GM21576 (cell line): Measurements from ENCODE around the gene FAR2.

Experiments used
- ATAC-seq: cut with Tn5 transposase; IDR thresholded peaks from one replicate; pipeline ENCODE4 v1.9.1; 2021; ENCODE audit warnings: mild to moderate bottlenecking, moderate library complexity; ENCODE audit not compliant: unreplicated experiment

The FAR2 gene

DNA sequence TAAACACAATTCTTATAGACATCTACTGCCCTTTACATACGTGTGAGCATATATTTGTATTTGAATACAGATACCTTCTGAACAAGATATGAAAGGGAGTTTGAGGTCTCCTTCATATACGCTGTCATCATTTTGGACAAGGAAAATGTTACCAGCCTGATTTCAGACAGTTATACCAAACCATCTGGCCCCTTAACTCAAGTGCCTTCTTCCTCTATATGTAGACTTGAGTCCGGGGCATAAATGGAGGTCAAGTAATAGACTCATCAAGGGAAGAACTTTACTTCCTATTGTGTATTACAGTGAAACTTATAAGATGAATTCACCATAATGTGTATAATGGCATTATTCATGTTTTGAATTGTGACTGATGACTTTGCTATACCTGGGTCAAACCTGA, 52.2 kb downstream of the FAR2 start:
- no peak for ATAC-seq

DNA sequence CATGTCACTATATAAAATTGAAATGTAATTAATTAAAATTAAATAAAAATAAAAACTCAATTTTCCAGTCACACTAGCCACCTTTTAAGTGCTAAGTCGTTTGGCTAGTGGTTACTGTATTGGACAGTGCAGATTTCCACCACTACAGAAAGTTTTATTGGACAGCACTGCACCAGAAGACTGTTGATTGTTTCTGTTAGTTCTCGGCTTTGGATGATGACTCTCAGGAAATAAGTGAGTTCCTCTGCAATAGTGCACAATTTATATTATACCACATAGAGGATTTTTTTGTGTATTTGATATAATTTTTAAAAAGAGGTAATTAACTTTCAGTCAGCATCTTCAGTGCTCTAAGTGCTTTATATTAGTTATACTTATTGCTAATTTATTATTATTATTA, 52.7 kb downstream of the FAR2 start:
- ATAC-seq = no peak

DNA sequence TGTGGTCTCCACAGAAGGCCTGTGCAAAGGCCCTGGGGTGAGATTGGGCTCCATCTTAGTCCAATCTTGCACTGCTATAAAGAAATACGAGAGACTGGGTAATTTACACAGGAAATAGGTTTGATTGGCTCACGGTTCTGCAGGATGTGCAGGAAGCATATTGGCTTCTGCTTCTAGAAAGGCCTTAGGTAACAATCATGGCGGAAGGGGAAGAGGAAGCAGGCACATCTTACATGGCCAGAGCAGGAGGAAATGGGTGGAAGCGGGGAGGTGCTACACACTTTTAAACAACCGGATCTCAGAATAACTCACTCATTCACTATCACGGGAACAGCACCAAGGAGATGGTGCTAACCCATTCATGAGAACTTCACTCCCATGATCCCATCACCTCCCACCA, 55.4 kb downstream of the FAR2 start:
- ATAC-seq = no peak

DNA sequence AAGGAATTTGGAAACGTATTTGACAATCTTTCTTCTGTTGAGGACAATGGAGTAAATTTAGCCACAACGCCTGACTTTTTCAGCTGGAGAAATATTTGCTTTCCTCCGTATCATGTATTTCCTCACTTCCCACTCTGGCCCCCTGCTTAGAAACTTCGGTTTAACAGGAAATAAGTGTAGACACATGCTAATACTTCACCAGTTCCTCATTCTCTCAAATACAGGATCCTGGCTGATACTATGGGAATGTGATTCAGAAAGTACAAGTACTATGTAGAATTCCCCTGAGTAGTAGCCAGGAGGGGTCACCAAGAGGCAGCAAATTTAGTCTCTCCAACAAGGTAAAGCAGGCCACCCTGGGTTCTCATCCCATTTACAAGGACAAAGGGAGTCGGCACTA, 58.0 kb downstream of the FAR2 start:
- no peak for ATAC-seq

DNA sequence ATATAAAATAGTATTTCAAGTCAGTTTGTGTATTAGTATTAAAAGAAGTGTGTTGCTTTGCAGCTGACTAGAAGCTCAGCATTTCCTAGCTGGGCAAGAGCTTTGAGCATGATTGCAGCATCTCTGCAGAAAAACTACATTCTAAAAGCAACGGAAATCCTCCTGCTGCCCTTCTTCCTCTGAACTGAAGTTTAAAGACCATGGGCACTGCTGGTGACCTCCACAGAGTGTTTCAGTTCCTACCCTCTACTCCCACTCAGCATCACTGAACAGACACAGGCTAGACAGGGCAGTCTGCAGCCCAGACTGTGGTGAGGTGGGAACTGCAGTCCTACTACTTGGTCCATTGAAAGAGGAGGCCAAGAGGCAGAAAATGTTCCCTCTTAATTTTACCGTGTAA, 59.0 kb downstream of the FAR2 start:
- no peak for ATAC-seq

DNA sequence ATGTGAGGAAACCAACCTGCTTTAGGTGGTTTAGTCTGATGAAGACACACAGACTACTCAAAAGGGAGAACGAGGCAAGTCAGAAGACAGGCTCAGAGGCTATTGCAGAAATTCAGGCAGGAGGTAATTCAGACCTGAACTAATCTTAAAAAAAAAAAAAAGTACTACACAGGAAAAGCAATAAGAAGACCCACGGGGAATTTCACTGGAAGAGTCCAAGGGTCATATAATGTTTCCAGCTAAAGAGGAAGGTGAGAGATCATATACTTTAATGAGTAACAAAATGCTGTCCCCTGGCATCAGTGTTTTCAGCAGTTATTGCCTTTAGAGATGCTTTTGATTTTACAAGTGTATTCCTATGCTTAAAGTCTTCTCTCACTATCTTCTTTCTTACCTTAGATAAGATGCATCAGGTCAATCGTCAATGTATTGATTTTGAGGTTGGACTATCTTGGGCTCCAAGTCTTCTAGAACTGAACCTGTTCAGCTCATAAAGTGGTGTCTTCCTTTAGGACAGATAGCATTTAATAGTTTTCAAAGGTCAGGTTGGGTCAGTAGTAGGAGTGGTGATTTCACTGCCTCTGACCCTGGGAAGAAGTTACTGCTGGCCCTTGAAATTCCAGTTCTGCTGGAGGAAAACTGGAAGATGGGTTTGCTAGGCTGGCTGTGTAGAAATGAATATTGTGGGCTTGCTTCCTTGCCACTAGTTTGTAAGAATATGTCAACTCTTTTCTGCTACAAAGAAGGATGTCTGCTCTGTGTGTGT, 60.0 kb downstream of the FAR2 start:
- ATAC-seq = no peak

DNA sequence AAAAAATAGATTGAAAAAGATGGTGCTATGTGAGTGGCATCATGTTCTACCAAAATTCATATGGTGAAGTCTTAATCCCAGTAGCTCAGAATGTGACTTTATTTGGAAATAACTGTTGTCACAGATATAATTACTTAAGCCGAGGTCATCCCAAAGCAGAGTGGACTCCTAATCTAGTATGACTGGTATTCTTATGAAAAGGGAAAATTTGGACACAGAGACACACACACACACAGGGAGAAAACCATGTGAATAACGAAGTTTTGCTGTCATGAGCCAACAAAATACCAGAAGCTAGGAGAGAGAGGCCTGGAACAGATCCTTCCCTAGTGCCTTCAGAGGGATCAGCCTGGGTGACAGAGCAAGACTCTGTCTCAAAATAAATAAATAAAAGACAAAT, 62.6 kb downstream of the FAR2 start:
- no peak for ATAC-seq

DNA sequence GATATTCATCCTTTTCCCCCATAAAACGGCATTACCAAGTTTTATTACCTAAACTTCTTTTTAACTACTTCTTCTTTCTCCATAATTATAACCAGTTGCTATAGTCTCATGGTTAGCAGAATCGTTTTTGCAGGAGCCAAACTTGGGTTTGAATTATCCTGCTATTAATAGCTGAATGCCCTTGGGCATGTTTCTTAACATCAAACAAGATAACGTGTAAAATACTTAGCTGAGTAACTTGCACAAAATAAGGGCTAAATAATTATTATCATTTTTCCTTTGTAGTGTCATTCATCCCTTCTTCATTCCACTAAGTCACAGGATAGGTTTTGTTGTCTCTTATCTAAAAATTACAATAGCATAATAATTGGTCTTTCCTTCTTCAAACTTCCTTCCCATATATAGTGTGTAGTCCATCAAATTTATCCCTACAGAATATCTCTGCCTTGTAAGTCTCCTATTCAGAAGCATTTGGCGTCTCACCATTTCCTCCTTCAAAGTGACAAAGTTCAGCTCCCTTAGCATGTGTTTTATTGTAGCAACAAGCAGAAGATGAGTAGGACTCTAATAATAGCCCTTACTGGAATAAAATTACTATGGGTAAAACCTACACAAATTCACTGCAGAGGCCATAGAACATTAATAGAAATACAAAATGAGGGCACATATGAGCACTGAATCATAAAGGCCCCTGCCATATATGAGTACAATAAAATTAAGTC, 63.8 kb downstream of the FAR2 start:
- ATAC-seq = no peak

DNA sequence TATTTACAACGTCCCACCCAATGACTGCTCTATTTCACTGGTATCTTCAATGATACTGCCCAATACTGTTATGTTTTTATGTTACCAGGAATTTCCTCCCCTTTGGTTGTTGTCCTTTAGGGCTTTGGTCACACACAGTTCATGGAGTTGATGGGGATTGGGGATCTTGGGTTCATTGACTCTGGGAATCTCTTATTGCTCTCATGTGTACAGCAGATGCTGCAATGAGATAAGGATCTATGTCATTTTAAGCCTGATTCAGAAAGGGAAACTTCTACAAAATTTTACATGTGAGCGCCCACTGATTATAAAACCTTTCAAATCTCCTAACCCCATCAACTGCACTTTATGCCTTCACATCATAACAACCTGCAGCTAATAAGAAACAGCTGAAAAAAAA, 67.2 kb downstream of the FAR2 start:
- ATAC-seq = no peak

DNA sequence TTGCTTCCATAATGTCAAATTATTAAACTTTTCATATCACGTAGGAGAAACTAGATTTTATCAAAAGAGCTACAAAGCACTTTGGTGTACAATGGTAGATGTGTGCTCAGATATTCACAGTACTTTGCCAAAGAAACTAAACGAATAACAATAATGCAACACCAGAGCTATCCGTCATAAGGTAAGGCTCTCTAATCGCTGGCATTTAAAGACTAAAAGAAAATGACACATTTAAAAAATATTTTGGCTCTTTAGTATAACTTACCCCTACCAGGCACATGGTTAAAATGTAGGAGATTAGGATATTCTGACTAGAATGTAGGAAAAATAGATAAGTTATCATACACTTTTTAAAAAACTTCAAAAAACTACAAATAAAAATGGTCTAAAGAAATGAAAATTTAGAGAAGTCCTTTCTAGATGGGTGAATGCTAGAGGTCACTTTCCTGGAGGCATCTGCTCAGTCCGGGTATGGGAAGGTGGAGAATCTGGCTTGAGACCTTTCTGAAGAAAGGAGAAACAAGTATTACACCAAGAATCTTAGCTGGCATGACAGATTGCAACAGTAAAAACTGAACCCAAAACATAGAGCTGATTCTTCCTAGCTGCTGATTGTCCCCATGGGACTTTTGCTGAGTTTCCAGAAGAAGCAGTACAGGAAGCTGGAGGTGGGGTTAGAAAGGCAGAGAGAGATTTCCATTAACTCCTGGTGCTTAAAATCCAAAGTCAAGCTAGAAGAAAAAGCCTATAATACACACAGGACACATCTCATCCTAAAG, 67.9 kb downstream of the FAR2 start:
- ATAC-seq = no peak

DNA sequence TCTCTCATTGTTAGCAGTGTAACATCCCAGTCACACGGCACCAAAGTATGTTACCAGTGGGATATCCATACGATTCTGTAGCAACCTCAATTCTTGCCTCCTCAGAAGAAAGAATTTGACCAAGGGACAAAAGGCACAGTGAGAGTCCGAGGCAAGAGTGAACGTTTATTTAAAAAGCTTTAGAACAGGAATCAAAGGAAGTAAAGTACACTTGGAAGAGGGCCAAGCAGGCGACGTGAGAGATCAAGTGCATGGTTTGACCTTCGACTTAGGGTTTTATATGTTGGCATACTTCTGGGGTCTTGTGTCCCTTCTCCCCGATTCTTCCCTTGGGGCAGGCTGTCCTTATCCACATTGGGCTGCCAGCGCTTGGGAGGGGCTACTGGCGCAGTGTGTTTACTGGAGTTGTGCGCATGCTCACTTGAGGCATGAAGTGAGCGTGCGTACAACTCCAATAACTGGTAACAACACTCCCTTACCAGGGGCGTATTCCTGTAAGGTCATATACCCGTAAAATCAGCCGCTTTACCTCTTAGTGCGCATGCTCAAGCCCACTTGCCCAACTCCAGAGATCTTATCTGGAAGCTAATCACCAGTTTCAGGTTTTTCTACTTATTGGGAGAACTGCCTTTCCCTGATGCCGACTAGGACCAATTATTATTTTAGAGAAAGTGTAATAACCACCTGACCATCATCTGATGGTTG, 71.7 kb downstream of the FAR2 start:
- ATAC-seq = no peak

DNA sequence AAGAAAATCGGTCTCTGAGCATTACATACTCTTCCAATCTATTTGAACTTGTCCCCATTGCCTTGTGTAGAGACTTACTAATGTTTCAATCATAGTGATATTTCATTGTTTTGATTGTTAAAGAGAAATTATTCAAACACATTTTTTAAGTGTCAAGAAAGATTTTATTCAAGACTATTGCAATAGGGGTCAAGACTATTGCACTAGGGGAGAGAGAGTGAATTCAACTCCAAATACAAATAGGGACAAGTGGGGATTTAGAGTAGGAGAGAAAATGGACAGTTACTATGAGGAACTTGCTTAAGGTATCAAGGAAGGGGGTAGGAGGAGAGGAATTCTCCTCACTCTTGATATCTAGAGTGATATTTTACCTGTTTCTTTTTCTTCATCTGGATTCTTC, 73.1 kb downstream of the FAR2 start:
- ATAC-seq = no peak

DNA sequence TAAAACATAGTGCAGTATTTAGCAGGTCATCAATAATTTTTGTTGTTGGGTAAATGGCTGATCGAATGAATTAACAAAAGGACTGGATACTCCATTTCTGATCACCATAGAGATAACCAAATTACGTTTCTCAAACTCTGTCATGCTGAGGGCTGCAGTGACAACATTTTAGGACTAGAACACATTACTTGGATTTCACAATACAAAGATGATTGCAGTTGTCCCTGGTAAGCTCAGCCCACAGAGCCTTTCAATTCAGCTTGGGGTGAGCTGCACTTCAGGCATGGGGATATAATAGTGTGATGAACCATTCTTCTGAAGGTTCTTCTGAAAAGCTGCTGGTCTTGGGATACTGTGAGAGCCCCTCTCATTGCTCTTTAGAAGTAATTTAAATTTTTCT, 74.3 kb downstream of the FAR2 start:
- ATAC-seq = no peak

DNA sequence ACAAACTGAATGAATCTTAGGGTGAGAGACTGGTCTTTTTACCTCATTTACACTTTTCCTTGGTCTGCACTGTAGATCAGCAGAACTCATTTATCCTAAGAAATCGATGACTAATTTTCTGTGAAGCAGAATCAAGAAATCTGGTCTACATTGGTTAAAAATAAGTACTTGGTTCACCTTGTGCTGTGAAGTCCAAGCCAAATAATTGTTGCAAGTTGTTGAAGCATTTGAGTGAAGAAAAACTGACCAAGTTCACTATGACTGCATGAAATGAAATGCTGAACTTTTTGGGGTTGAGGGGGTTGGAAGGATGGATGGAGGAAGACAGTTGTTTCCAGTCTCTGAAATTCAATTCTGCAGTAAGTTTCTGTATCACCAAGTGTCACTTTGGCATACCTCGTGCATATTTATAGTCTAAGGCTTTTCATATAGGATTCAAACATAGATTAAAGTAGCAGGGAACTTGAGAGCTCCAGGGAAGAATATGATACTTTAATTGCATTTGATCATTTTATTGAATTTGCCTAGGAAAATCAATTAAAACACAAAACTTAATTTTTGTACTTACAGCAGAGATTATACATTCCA, 75.0 kb downstream of the FAR2 start:
- ATAC-seq = no peak

DNA sequence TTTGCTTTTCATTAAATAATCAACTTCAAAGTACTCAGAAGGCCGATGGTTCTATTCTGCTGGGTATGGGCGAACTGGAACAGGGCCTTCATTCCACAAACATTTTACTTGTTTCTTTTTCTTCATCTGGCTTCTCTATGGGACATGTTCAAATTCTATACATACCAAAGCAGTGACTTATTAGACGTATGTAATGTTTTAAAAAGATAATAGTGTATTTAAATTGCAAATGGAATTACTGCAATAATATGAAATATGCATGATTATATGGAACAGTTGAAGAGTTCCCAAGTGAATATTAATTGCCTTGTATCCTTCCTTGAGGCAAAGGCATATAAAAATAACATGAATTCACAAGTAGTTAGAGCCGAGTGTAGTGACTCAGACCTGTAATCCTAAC, 75.5 kb downstream of the FAR2 start:
- ATAC-seq = no peak

DNA sequence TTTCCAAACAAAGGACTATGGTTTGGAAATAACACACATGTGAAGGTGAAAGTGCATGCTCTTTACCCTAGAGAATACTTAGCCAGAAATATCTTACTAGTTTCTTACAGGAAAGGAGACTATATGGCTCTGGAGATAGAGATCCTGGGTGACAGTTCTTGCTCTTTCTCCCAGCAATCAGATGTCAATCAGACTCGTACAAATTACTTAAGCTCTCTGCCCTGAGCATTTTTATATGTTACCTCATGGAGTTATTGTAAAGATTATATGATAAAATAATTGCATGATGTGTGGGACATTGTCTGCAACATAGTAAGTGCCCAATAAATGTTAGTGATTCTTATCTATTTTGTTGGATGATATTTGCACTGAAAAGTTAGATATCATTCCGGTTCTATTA, 76.8 kb downstream of the FAR2 start:
- no peak for ATAC-seq

DNA sequence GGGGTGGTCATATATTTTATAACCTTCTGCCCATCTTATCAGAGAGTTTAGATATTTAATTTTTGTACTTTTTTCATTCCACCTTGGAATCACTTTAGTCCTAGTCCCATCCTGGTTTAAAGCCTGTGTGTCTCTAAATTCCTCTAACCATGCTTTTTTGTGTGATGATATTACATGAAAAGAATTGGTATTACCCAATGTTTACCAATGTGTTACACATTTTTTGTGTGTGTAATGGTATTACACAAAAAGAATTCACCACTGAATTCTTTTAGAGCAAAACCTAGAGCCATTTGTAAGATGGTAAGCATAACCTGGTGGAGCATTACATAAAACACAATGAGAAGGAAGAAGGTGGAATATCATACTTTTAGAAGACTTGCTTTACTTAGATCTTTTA, 77.5 kb downstream of the FAR2 start:
- no peak for ATAC-seq

DNA sequence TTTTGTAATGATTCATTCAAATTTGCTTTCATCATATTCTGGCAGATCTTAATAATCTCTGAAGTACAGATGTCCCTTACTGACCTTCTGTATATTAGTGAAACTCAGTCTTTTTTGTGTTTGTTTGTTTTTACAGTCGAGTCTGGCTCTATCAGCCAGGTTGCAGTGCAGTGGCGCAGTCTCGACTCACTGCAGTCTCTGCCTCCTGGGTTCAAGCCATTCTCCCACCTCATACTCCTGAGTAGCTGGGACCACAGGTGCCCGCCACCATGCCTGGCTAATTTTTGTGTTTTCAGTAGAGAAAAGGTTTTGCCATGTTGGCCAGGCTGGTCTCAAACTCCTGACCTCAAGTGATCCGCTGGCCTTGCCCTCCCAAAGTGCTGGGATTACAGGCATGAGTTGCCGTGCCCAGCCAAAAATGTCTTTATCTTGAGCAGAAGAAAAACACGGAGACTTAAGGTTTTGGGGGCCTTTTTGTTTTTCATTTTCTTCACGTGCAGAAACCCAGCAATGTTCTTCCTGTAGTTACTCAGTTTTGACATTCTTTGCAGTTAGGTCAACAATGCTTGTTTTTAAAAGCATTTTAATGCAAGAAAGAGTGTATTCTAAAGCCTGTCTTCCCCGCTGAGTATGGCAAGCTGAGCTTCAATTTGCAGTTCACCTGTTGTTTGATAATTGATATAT, 79.5 kb downstream of the FAR2 start:
- ATAC-seq = no peak

DNA sequence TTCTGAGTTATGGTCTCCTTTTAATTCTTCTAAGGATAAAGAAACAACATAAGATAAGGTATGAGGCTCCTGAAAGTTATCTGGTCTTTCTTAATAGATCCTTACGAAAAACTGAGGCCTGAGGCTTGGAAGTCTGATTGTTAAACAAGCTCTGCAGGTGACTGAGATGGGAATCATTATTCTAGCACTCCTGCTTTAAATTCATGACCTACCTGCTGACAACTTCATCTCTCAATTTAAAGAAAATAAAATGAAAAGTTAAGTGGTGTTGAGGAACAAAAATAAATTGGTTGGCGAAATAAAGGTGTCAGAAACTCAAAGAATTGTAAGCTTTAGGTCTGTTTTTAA, 80.1 kb downstream of the FAR2 start:
- no peak for ATAC-seq

DNA sequence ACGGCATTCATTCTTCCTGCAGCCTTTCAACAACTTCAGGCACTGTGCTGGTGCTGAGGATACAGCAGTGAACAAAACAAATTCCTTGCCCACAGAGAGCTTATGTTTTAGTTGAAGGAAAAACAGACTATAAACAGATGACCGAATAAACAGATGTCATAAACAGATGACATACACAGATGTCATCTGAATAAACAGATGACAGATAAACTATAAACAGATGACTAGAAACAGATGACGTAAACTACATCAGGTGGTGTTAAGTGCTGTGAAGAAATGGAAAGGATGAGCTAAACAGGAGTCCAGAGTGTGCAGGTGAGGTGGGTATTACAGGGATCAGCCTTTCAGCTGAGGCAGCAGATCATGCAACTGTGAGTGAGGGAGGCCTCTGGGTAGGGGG, 80.9 kb downstream of the FAR2 start:
- ATAC-seq = no peak
